Right lobe of liver (tissue), 4 donors: ENCODE results near the gene EIF1AD.

Experiments
- POLR2A ChIP-seq: fragments of 450-650 bp; IDR thresholded peaks from one replicate; pipeline ENCODE4 v1.6.1; 2017; ENCODE audit warnings: antibody characterized with exemption, mild to moderate bottlenecking
- TF ChIP-seq, protein P1 (sequence below), 4 donors: fragments of 200-600 bp in 3 of 4; fragments of 450-650 bp in 1 of 4; IDR thresholded peaks; one replicate each; pipeline versions ENCODE4 v1.5.1 to v1.8.0; 2016 to 2022; ENCODE audit warnings: antibody characterized with exemption in 4 of 4, mild to moderate bottlenecking in 2 of 4
- donor health status: DM: no; HTN: no; CAD: no.
- donor health status: DM: no; HTN: no; CAD: no.
- donor health status: DM: no; HTN: yes; CAD: no.

DNA sequence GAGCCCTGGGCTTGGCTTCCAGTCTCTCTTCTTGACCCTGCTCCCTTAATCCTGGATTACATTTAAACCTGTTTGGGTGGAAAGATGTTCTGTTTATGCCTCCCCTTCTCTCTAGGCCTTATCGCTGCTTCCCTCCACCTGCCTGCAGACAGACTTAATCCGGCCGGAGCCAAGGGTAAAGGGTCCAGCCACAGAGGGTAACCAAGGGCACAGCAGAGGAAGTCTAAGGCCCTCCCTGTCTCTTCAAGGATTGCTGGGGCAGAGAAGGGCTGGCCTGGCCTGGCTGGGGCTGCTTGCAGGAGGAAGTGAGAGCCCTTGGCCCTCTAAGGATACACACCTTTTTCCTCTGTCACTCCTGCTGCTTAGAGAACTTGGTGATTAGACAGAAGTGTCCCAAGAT is 44.9 kb upstream of the EIF1AD start:
- TF ChIP-seq, protein P1, sequence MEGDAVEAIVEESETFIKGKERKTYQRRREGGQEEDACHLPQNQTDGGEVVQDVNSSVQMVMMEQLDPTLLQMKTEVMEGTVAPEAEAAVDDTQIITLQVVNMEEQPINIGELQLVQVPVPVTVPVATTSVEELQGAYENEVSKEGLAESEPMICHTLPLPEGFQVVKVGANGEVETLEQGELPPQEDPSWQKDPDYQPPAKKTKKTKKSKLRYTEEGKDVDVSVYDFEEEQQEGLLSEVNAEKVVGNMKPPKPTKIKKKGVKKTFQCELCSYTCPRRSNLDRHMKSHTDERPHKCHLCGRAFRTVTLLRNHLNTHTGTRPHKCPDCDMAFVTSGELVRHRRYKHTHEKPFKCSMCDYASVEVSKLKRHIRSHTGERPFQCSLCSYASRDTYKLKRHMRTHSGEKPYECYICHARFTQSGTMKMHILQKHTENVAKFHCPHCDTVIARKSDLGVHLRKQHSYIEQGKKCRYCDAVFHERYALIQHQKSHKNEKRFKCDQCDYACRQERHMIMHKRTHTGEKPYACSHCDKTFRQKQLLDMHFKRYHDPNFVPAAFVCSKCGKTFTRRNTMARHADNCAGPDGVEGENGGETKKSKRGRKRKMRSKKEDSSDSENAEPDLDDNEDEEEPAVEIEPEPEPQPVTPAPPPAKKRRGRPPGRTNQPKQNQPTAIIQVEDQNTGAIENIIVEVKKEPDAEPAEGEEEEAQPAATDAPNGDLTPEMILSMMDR (IDR thresholded peaks at IDR 0.05): no peak
- no peak for TF ChIP-seq POLR2A
